Measurements from ENCODE around the gene PMS2. TPM values are rescaled to one million over a fixed set of nuclear protein-coding genes. Genes with fewer than 3 reads are reported as not detected.
"Not testable (repeated sequence)": the region's sequence is repeated elsewhere in the genome, so short reads cannot be mapped to it uniquely, and the experiment has no call there.

Gene PMS2
- total RNA-seq, 1 experiment from 2014 or later, result 22.6 TPM

DNA sequence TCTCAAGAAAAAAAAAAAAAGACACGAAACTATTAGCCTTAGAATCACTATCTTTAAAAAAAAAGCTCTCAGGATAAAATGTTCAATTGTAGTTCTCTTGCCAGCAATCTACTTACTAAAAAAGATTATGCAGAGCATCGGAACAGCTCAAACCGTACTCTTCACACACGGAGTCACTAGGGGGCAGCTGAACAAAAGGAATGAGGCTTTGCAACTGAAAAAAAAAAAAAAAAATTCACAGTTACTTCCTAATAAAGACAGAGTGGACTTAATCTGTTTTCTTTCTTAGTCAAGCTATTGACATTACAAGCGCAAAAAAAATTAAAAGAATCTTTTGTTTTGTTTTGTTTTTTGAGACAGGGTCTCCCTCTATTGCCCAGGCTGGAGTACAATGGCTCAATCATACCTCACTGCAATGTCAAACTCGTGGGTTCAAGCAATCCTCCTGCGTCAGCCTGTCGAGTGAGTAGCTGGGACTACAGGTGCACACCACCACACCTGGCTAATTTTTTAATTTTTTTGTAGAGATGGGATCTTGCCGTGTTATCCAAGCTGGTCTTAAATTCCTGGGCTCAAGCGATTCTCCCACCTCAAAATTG is 11.5 kb downstream of the PMS2 start:
- no peaks in the 10 kb centered on the region for H3K9me3 ChIP-seq
- DNase-seq, result peak; percentile 63 to 71
- peaks cover 15% of the 10 kb centered on the region for H3K4me1 ChIP-seq
- H3K36me3 ChIP-seq (ENCODE audit: control insufficient read depth, insufficient read depth, low read length), result no peaks in the 10 kb centered on the region
- no peak overlapping the region for H3K4me3 Mint-ChIP-seq (ENCODE audit: unreplicated experiment)
- H3K27ac Mint-ChIP-seq (ENCODE audit: unreplicated experiment), result no peak overlapping the region
- no peaks in the 10 kb centered on the region for H3K27me3 ChIP-seq (replicated peaks; ENCODE audit: control insufficient read depth, insufficient read depth, low read length)
- peak; percentile 60 to 79 for TF ChIP-seq CTCF (IDR thresholded peaks at IDR 0.05; ENCODE audit: insufficient read depth in 1 of 2, low read depth in 1 of 2, low read length in 1 of 2, severe bottlenecking in 1 of 2, unreplicated experiment in 1 of 2)
- POLR2A ChIA-PET, result interaction anchor here (0.5 to 1.3 kb wide), 6 partner anchors 11 to 140 kb away, joined by 4 to 5 read pairs (median 5); partner anchors contain the start of gene PMS2
- CTCF ChIA-PET, result interaction anchor here (0.6 to 1.5 kb wide), 17 partner anchors 10 to 661 kb away, joined by 3 to 25 read pairs (median 4); partner anchors contain the start of genes AIMP2 and PMS2
- BruUV-seq (replicated peaks), result no TSS peak
- H3K27me3 Mint-ChIP-seq (ENCODE audit: insufficient read depth, unreplicated experiment), result no peaks in the 10 kb centered on the region
- no peaks in the 10 kb centered on the region for H3K9me3 Mint-ChIP-seq (ENCODE audit: unreplicated experiment)
- H3K4me1 Mint-ChIP-seq (ENCODE audit: low read depth, unreplicated experiment), result peaks cover 10% of the 10 kb centered on the region
- no peak overlapping the region for H3K4me3 ChIP-seq (ENCODE audit: low read depth, low read length)
- intact Hi-C loops (cut with micrococcal nuclease; ENCODE audit: unreplicated experiment), result loop anchor here (1.0 to 10.0 kb wide), 2 partner anchors 109 to 143 kb away; no protein-coding TSS in a partner anchor
- H3K36me3 Mint-ChIP-seq (ENCODE audit: insufficient read depth, unreplicated experiment), result peaks cover 75% of the 10 kb centered on the region

GRCh38 chr7:5987061-5987460 is 21.8 kb downstream of the PMS2 start:
- intact Hi-C loops (cut with micrococcal nuclease; ENCODE audit: unreplicated experiment); H3K4me1 Mint-ChIP-seq (ENCODE audit: low read depth, unreplicated experiment); CTCF ChIA-PET; H3K27me3 ChIP-seq (replicated peaks; ENCODE audit: control insufficient read depth, insufficient read depth, low read length); H3K9me3 ChIP-seq; H3K4me3 ChIP-seq (ENCODE audit: low read depth, low read length); H3K4me3 Mint-ChIP-seq (ENCODE audit: unreplicated experiment); POLR2A ChIA-PET; H3K4me1 ChIP-seq; DNase-seq; H3K9me3 Mint-ChIP-seq (ENCODE audit: unreplicated experiment); H3K27ac Mint-ChIP-seq (ENCODE audit: unreplicated experiment); H3K27me3 Mint-ChIP-seq (ENCODE audit: insufficient read depth, unreplicated experiment); H3K36me3 ChIP-seq (ENCODE audit: control insufficient read depth, insufficient read depth, low read length): not testable (repeated sequence)
- peaks cover 50% of the 10 kb centered on the region for H3K36me3 Mint-ChIP-seq (ENCODE audit: insufficient read depth, unreplicated experiment)
- TSS peak; percentile 47 for BruUV-seq (replicated peaks)

DNA sequence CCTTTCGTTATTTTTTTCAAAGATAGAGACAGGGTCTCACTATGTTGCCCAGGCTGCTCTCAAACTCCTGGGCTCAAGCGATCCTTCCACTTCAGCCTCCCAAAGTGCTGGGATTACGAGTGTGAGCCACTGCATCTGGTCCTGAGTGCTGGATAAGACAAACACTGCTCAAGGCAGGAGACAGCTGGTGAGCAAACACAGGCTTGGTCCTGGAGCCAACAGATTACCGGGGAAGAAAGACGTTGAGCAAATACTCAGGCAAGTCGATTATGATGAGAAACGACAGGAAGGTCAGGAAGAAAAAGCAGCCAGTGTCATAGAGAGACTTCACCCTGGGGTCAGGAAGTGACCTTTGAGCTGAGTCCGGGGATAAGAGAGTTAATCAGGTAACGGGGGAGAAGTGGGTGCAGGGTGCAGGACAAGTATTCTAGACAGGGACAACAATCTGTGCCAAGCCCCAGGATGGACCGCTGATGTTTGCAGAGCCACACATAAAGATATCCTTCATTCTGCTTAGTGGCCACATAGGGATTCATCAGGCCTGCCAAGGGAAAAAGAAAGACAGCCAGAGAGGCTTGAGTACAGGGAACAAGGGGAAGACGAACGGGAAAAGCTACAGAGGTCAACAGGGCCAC is 29.1 kb downstream of the PMS2 start:
- H3K36me3 Mint-ChIP-seq (ENCODE audit: insufficient read depth, unreplicated experiment), result peaks cover 17% of the 10 kb centered on the region
- DNase-seq; H3K27me3 Mint-ChIP-seq (ENCODE audit: insufficient read depth, unreplicated experiment); H3K4me3 ChIP-seq (ENCODE audit: low read depth, low read length); H3K36me3 ChIP-seq (ENCODE audit: control insufficient read depth, insufficient read depth, low read length); POLR2A ChIA-PET; H3K4me1 Mint-ChIP-seq (ENCODE audit: low read depth, unreplicated experiment); CTCF ChIA-PET; H3K4me3 Mint-ChIP-seq (ENCODE audit: unreplicated experiment); BruUV-seq (replicated peaks); H3K9me3 Mint-ChIP-seq (ENCODE audit: unreplicated experiment); H3K9me3 ChIP-seq; H3K27me3 ChIP-seq (replicated peaks; ENCODE audit: control insufficient read depth, insufficient read depth, low read length); intact Hi-C loops (cut with micrococcal nuclease; ENCODE audit: unreplicated experiment); H3K4me1 ChIP-seq: not testable (repeated sequence)
- H3K27ac Mint-ChIP-seq (ENCODE audit: unreplicated experiment), result peak overlapping the region; percentile 50

- H3K27me3 ChIP-seq (replicated peaks; ENCODE audit: control insufficient read depth, insufficient read depth, low read length); H3K4me1 ChIP-seq; BruUV-seq (replicated peaks); DNase-seq; H3K27me3 Mint-ChIP-seq (ENCODE audit: insufficient read depth, unreplicated experiment); H3K4me1 Mint-ChIP-seq (ENCODE audit: low read depth, unreplicated experiment); H3K4me3 Mint-ChIP-seq (ENCODE audit: unreplicated experiment); H3K9me3 Mint-ChIP-seq (ENCODE audit: unreplicated experiment); H3K36me3 ChIP-seq (ENCODE audit: control insufficient read depth, insufficient read depth, low read length); POLR2A ChIA-PET; H3K36me3 Mint-ChIP-seq (ENCODE audit: insufficient read depth, unreplicated experiment); intact Hi-C loops (cut with micrococcal nuclease; ENCODE audit: unreplicated experiment); CTCF ChIA-PET; H3K9me3 ChIP-seq; H3K27ac Mint-ChIP-seq (ENCODE audit: unreplicated experiment); H3K4me3 ChIP-seq (ENCODE audit: low read depth, low read length): not testable (repeated sequence)
These were observed 35.3 kb downstream of the PMS2 start for GRCh38 chr7:5973580-5973979.

GRCh38 chr7:5970347-5970911 is 38.4 kb downstream of the PMS2 start, which contains the start of gene RSPH10B:
Gene RSPH10B, minus strand, starts transcription at chr7:5970689. Its CDS starts 3,573 bp downstream, at chr7:5967116.
- intact Hi-C loops (cut with micrococcal nuclease; ENCODE audit: unreplicated experiment); H3K9me3 ChIP-seq; POLR2A ChIA-PET; H3K4me1 ChIP-seq; H3K27me3 Mint-ChIP-seq (ENCODE audit: insufficient read depth, unreplicated experiment); H3K4me1 Mint-ChIP-seq (ENCODE audit: low read depth, unreplicated experiment); BruUV-seq (replicated peaks); CTCF ChIA-PET; H3K4me3 ChIP-seq (ENCODE audit: low read depth, low read length); H3K27me3 ChIP-seq (replicated peaks; ENCODE audit: control insufficient read depth, insufficient read depth, low read length); H3K36me3 Mint-ChIP-seq (ENCODE audit: insufficient read depth, unreplicated experiment); H3K36me3 ChIP-seq (ENCODE audit: control insufficient read depth, insufficient read depth, low read length); H3K27ac Mint-ChIP-seq (ENCODE audit: unreplicated experiment); H3K9me3 Mint-ChIP-seq (ENCODE audit: unreplicated experiment); H3K4me3 Mint-ChIP-seq (ENCODE audit: unreplicated experiment); DNase-seq: not testable (repeated sequence)

DNA sequence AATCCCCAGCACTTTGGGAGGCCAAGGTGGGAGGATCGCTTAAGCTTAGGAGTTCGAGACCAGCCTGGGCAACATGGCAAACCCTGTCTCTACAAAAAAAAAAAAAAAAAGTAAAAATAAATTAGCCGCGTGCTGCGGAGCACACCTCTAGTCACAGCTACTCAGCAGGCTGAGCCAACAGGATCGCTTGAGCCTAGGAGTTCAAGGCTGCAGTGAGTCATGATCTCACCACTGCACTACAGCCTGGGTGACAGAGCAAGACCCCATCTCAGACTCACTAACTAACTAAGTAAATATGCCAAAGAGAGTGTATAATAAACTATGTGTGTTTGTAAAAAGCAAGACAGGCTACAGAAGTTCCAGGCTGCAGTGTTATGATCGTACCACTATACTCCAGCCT is 45.0 kb downstream of the PMS2 start:
- H3K36me3 Mint-ChIP-seq (ENCODE audit: insufficient read depth, unreplicated experiment); H3K4me1 Mint-ChIP-seq (ENCODE audit: low read depth, unreplicated experiment); intact Hi-C loops (cut with micrococcal nuclease; ENCODE audit: unreplicated experiment); H3K27ac Mint-ChIP-seq (ENCODE audit: unreplicated experiment); H3K4me3 Mint-ChIP-seq (ENCODE audit: unreplicated experiment); BruUV-seq (replicated peaks); H3K27me3 ChIP-seq (replicated peaks; ENCODE audit: control insufficient read depth, insufficient read depth, low read length); POLR2A ChIA-PET; H3K4me1 ChIP-seq; H3K9me3 ChIP-seq; H3K27me3 Mint-ChIP-seq (ENCODE audit: insufficient read depth, unreplicated experiment); DNase-seq; CTCF ChIA-PET; H3K9me3 Mint-ChIP-seq (ENCODE audit: unreplicated experiment); H3K4me3 ChIP-seq (ENCODE audit: low read depth, low read length); H3K36me3 ChIP-seq (ENCODE audit: control insufficient read depth, insufficient read depth, low read length): not testable (repeated sequence)
